Stimulated activated CD8-positive, alpha-beta memory T cell treated with anti-CD3 and anti-CD28 coated beads, Interleukin-12 subunit alpha, Interleukin-12 subunit beta, amount 100 ng/mL, for 1 hour (primary cell): ENCODE data around the gene LIF.

Source experiments
- DNase-seq: peaks from one replicate; pipeline ENCODE4 v3.0.0-alpha.2; 2020; ENCODE audit warnings: low read depth

The LIF gene

DNA sequence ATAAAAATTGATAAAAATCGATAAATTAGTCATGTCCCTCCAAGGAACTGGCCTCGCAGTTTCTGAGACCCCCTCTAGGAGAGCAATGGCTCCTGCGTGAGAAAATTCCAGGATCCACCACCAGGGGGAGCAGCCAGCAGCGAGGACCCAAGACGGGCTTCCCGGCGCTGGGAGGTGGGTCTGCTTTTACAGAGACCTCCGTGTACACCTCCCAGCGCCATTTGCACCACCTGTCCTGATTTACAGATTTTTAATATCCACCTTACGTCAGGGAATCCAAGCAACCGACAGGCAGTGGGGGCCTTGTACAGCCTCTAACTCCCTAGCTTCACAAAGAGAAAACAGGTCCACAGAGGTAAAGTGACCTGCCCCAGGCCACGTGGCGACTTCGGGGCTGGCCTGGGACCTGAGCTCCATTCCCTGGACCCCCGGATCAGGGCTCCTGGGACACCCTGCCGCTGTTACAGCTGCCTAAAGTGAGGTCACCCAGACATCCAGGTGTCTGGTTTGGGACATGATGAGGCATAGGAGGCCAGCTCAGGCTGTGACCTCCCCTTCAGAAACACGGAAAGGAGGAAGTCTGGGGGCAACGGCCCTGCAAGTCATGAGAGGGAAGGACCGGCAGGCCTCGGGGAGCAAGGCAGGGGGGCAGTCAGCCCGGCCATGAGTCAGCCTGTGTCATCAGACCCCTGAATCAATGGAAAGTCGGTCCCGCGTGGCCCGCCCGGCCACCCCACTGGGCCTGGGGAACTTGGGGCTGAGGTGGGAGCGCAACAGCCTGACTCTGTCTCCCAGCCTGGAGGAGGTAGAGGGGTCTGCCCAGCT lies 16.6 kb upstream of the LIF start:
- peak; percentile 69 for DNase-seq

GRCh38 chr22:30262112-30262511 lies 15.6 kb upstream of the LIF start:
- DNase-seq, result no peak

- DNase-seq, result no peak
Observed at GRCh38 chr22:30261134-30261533, 14.6 kb upstream of the LIF start.

- no peak for DNase-seq
Observed at GRCh38 chr22:30260682-30261081, 14.1 kb upstream of the LIF start.

DNA sequence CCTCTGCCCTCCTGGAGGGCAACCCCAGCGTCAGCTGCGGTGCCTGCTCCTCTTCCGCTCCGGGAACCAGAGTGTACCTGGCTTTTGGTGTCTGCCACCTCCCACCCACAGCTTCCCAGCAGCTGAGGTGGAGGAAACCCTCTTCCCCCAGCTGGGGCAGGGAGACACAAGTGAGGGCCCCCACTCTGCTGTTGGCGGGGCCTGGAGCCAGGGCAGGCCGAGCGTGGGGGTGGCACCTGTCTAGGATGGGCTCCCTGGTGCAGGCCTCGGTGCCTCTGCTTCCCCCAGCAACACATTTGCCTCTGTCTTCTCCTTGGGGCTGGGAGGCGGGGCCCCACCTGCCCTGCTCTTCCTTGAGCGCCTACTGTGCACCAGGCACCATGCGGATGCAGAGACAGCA lies 13.7 kb upstream of the LIF start:
- no peak for DNase-seq

DNA sequence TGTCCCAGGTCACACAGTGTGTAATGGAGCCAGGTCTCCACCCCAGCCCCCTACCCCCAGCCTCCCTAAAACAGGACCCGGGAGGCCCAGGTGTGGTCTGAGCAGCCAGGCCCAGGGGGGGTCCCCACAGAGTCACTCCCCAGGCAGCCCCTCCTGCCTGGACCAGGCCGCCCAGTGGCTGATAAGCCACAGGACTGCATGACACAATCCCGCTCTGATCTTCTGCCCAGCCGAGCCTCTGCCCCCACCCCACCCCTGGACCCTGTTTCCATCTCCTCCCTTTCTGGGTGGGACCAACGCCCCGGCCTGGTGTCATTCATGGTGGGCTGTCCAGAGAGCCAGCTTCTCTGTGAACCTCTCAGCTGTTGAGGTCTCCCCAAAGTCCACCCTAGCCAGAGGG lies 7.8 kb upstream of the LIF start:
- no peak for DNase-seq

DNA sequence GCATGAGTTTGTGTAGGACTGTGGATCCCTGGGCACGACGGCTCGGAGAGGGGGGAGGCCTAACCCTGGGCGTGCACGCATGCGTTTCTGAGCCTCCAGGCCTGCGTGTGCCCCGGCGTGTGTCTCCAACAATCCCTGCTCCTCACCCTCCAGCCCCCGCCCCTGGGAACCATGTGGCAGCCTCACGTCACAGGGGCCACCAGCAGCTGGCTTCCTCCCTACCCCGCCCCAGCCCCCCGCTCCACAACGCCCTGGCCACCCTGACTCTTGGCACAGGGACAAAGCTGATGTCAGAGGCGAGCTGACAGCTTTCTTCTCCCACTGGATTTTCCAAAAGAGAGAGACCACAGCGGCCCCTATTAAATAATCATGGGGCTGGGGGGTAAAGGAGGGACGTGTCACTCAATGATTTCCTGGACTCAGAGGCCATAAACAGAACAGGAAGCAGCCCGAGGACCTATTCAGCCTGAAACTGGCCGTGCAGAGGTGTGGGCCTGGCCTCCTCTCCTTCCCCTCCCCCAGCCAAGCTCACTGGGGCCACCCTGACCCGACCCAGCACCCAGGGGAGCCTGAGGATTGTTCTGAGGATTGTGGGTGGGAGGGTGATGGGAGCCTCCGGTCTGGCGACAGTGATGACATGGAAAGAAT lies 6.8 kb upstream of the LIF start:
- DNase-seq, result no peak

DNA sequence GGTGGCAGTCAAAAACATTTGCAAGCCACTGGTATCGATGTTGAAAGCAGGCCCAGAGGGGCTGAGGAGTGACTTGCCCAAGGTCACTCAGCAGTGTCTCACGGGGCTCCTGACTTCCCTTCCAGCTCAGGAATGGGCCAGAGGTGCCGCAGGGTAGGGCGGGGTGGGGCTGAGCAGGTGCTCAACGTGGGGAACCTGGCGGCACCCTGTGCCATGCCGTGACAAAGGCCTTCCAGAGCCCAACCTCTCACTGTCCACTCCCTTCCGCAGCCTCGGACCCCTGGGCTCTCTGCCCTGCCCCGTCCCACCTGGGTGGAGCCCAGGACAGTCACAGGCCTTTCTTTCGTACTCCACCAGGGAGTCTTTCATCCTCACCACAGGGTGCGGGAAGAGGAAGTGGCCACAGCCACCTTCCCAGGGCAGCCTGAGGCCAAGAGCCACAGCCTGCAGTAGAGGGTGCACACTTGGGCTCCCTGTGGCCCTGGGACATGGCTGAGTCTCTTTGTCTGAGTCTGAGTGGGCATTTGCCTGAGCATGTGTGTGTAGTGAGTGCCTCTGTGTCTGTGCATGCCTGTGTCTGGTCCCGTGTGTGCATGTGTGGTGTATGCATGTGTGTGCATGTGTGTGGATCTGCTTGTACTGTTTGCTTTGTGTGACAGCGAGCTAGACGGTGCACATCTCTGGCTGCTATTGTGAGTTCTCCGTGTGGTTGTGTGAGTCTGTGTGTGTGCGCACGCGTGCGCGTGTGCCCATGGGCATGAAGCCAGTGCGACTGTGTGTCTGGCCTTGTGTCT lies 6.0 kb upstream of the LIF start:
- DNase-seq, result no peak

GRCh38 chr22:30251711-30252110 lies 5.2 kb upstream of the LIF start:
- no peak for DNase-seq

DNA sequence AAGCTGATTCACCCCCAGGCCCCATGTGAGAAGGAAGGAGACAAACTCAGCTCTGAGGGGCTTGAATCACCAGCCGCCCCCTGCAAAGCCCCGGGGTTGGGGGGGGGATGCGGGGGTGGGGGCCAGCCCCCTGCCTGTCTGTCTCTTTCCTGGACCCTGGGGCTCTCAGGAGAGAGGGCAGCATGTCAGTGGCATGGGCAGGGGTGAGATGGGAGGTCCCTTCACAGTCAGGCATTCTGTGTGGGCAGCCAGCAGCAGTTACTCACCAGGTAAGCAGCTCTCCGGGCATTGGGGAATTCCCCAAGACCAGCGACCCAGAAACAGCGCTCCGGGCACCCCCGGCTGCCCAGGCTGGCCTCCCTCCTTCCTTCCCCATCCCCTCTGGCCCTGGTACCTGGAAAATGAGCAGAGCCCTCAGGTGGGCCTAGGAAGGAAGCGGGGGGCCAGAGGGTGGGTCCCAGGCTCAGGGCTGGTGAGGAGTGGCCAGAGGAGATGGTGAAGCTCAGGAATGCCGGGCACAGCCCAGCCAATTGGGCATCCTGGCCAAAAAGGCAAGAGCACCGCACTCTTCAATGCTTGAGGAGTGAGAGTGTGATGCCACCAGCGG lies 4.2 kb upstream of the LIF start:
- DNase-seq, result no peak

GRCh38 chr22:30250039-30250565 lies 3.5 kb upstream of the LIF start:
- DNase-seq, result no peak

DNA sequence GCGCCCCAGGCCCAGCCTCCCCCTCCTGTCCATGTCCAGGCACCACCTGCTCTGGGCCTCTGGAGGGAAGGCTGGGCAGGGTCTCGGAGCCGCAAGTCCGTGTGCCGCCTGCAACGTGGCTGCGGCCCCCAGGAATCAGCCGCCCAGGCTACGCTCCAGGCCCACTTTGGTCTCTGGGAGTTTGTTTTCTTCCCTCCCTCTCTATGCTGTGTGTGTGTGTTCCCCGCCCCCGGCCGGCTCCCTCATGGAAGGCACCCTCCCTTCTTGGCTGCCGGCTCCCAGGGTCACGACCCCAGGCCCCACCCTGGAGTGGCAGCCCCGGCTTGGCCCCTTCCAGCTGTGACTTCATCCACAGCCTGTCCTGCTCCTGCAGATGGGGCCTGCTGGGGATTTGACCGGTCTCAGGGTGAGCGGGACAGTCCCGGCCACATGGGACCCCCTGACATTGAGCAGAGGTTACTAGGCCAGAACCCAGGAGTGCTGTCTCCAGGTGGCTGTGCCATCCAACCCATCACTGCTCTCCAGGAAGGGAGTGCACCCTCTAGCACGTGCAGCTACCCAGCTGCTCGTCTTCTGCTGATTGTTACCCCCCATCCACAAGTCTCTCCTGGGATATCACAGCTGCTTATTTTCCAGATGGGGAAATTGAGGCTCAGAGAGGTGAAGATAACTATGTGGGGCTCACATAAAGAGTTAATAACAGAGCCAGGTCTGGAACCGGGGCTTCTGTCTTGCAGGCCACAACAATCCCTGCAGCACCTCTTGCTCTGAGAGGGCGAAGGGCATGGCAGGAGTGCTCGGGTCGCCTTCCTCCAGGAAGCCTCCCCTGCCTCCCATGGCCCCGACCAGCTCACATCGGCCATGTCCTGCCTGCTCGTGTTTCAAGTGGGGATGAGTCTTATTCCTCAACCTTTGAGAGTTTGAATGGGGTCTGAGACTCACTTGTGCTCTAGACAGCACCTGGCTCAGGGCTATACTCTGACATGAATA lies 2.8 kb upstream of the LIF start:
- no peak for DNase-seq

- no peak for DNase-seq
Observed at GRCh38 chr22:30248484-30248883, 1.9 kb upstream of the LIF start.

- DNase-seq, result no peak
Observed at GRCh38 chr22:30247974-30248373, 1.4 kb upstream of the LIF start.

- no peak for DNase-seq
Observed at GRCh38 chr22:30247561-30247960, 1.0 kb upstream of the LIF start.

GRCh38 chr22:30246814-30247376 lies 336 bp upstream of the LIF start:
- no peak for DNase-seq

DNA sequence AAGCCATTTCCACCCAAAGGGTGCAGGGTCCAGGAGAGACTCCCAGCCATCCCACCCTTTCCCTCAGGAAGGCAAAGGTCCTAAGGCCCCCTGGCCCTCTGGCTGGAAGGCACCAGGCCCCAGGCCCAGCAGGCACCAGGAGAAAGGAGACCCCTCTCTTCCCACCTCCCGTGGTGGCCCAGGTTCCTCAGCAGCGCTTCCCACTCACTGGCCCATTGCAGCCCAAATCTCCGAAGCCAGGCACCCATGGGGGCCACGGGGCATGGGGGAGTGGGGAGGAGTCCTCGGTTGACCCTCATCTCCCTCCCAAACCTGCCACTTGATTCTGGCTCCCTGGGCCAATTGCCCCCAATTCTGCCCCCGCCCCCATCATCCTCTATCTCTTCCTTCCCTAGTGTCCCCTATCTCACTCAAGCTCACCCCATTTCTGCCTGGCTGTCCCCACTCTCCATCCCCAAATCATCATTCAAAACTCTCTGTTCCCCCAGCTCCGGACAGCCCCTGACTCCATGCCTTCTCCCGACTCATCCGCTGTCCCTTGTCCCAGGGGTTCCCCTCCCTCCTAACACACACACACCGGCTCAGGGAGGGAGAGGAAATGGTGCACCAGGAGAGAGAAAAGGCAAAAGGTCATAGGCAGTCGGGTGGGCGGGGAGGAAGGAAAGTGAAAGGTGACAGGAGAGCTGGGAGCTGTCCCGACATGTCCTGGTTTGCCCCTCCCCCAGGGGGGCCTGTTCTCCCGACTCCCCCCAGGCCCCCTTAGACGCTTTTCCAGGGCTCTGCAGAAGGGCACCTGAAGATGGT lies 1.2 kb downstream of the LIF start:
- DNase-seq, result no peak

DNA sequence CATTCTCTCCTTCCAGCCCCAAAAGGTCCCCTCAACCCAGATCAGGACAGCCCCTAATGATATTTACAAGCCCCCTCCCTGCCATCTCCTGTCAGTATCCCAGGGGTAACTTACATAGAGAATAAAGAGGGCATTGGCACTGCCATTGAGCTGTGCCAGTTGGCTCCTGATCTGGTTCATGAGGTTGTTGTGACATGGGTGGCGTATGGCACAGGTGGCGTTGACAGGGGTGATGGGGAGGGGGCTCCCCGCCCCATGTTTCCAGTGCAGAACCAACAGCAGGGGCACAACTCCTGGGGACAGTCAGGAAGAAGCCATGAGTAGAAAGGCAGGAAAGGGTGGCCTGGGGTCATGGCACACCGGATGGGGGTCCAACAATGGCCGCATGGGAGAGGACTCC lies 1.9 kb downstream of the LIF start:
- no peak for DNase-seq

GRCh38 chr22:30244066-30244465 lies 2.5 kb downstream of the LIF start:
- no peak for DNase-seq

DNA sequence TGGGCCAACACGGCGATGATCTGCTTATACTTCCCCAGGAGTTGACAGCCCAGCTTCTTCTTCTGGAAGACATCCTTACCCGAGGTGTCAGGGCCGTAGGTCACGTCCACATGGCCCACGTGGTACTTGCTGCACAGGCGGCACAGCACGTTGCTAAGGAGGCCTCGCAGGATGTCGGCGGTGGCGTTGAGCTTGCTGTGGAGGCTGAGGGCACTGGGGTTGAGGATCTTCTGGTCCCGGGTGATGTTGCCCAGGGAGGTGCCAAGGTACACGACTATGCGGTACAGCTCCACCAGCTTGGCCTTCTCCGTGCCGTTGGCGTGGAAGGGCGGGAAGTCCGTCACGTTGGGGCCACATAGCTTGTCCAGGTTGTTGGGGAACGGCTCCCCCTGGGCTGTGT lies 2.9 kb downstream of the LIF start:
- DNase-seq, result no peak
